Trophoblast cell (in vitro differentiated cells and primary cell): ENCODE data around the gene PSG6.
"Not testable (repeated sequence)": the region's sequence is repeated elsewhere in the genome, so short reads cannot be mapped to it uniquely, and the experiment has no call there.

ENCODE experiments used
- DNase-seq, 2 donors: peaks; one replicate each; pipeline ENCODE4 v3.0.0-alpha.2; 2016
- H2AFZ ChIP-seq: 2 replicates; pipeline ENCODE4 v1.6.1; 2013; ENCODE audit warnings: low read length, moderate library complexity, mild to moderate bottlenecking; ENCODE audit not compliant: insufficient read depth, poor library complexity
- H2AK5ac ChIP-seq: 2 replicates; pipeline ENCODE4 v1.6.1; 2013; ENCODE audit warnings: mild to moderate bottlenecking, low read length
- H2BK120ac ChIP-seq: 2 replicates; pipeline ENCODE4 v1.6.1; 2013; ENCODE audit warnings: low read length, mild to moderate bottlenecking, moderate library complexity; ENCODE audit not compliant: insufficient read depth, poor library complexity
- H2BK12ac ChIP-seq: 2 replicates; pipeline ENCODE4 v1.6.1; 2013; ENCODE audit warnings: mild to moderate bottlenecking, low read length, moderate library complexity
- H2BK5ac ChIP-seq: 2 replicates; pipeline ENCODE4 v1.6.1; 2013; ENCODE audit warnings: low read length, low read depth, moderate library complexity, mild to moderate bottlenecking; ENCODE audit not compliant: poor library complexity
- H3K14ac ChIP-seq: 2 replicates; pipeline ENCODE4 v1.6.1; 2013; ENCODE audit warnings: mild to moderate bottlenecking, low read length
- H3K18ac ChIP-seq: 2 replicates; pipeline ENCODE4 v1.6.1; 2013; ENCODE audit warnings: mild to moderate bottlenecking, low read length
- H3K23ac ChIP-seq: 2 replicates; pipeline ENCODE4 v1.6.1; 2013; ENCODE audit warnings: low read length
- H3K27ac ChIP-seq: 2 replicates; pipeline ENCODE4 v1.5.1; 2013; ENCODE audit warnings: low read depth, mild to moderate bottlenecking, inconsistent platforms, low read length, moderate library complexity
- H3K27me3 ChIP-seq: 2 replicates; pipeline ENCODE4 v1.6.1; 2013; ENCODE audit warnings: inconsistent platforms, mild to moderate bottlenecking, low read length, moderate library complexity; ENCODE audit not compliant: insufficient read depth
- H3K36me3 ChIP-seq, 2 experiments: 1 replicate in 1 of 2; 2 replicates in 1 of 2; pipeline ENCODE4 v1.6.1; 2013; ENCODE audit warnings: low read length in 2 of 2, mild to moderate bottlenecking in 2 of 2, moderate library complexity in 1 of 2; ENCODE audit not compliant: insufficient read depth in 2 of 2, control insufficient read depth in 1 of 2
- H3K4ac ChIP-seq: 2 replicates; pipeline ENCODE4 v1.6.1; 2013; ENCODE audit warnings: low read depth, mild to moderate bottlenecking, low read length, moderate library complexity
- H3K4me1 ChIP-seq, 2 experiments: 1 replicate in 1 of 2; 2 replicates in 1 of 2; pipeline ENCODE4 v1.6.1; 2013; ENCODE audit warnings: low read length in 2 of 2, mild to moderate bottlenecking in 2 of 2, moderate library complexity in 1 of 2; ENCODE audit not compliant: insufficient read depth in 2 of 2, control insufficient read depth in 1 of 2
- H3K4me2 ChIP-seq: 2 replicates; pipeline ENCODE4 v1.6.1; 2013; ENCODE audit warnings: inconsistent platforms, mild to moderate bottlenecking, low read length, moderate library complexity
- H3K4me3 ChIP-seq: 2 replicates; pipeline ENCODE4 v1.5.1; 2013; ENCODE audit warnings: mild to moderate bottlenecking, low read depth, low read length, inconsistent platforms
- H3K79me1 ChIP-seq: one replicate; pipeline ENCODE4 v1.6.1; 2013; ENCODE audit warnings: low read length
- H3K79me2 ChIP-seq: 2 replicates; pipeline ENCODE4 v1.6.1; 2013; ENCODE audit warnings: low read length, mild to moderate bottlenecking; ENCODE audit not compliant: control insufficient read depth, insufficient read depth, poor library complexity
- H3K9ac ChIP-seq: 2 replicates; pipeline ENCODE4 v1.6.1; 2013; ENCODE audit warnings: mild to moderate bottlenecking, low read length
- H3K9me3 ChIP-seq: 2 replicates; pipeline ENCODE4 v1.6.1; 2013; ENCODE audit warnings: low read depth, mild to moderate bottlenecking, control low read depth, inconsistent platforms, low read length; ENCODE audit not compliant: insufficient read depth
- H4K12ac ChIP-seq: 2 replicates; pipeline ENCODE4 v1.6.1; 2013; ENCODE audit warnings: low read depth, mild to moderate bottlenecking, low read length, moderate library complexity
- H4K8ac ChIP-seq: 2 replicates; pipeline ENCODE4 v1.6.1; 2013; ENCODE audit warnings: low read depth, mild to moderate bottlenecking, low read length, moderate library complexity
- H4K91ac ChIP-seq: one replicate; pipeline ENCODE4 v1.6.1; 2013; ENCODE audit warnings: low read depth, mild to moderate bottlenecking, low read length, moderate library complexity
- WGBS: extraction: QIAGEN DNeasy Blood & Tissue Kit; methylation state at CpG from one replicate; pipeline ENCODE4 v1.1.7; 2013; ENCODE audit warnings: missing lambda C conversion rate; ENCODE audit not compliant: insufficient read length, insufficient coverage; ENCODE audit errors: extremely low coverage; 5-methylcytosine and 5-hydroxymethylcytosine counted together

Gene PSG6

GRCh38 chr19:42875881-42876280, 41.8 kb downstream of the PSG6 start:
- H3K23ac ChIP-seq, H3K4me3 ChIP-seq, H3K4ac ChIP-seq, H3K9ac ChIP-seq, H2BK12ac ChIP-seq, H3K4me2 ChIP-seq, H3K27ac ChIP-seq, H2BK120ac ChIP-seq, H3K4me1 ChIP-seq, DNase-seq, H3K36me3 ChIP-seq, H3K27me3 ChIP-seq, H2AFZ ChIP-seq, H3K79me2 ChIP-seq, H4K8ac ChIP-seq, H2AK5ac ChIP-seq, H3K79me1 ChIP-seq, H3K18ac ChIP-seq, H3K14ac ChIP-seq, H4K12ac ChIP-seq, H4K91ac ChIP-seq, H2BK5ac ChIP-seq: not testable (repeated sequence)
- peaks cover 32% of the 10 kb centered on the region for H3K9me3 ChIP-seq
- no CpG with 5 or more reads among the region's 1 CpG for WGBS

GRCh38 chr19:42874901-42875813, 42.5 kb downstream of the PSG6 start:
- H3K18ac ChIP-seq, H3K4me2 ChIP-seq, H4K12ac ChIP-seq, H2BK5ac ChIP-seq, H3K27ac ChIP-seq, H3K27me3 ChIP-seq, H2AFZ ChIP-seq, H2BK120ac ChIP-seq, H3K9ac ChIP-seq, H3K23ac ChIP-seq, H3K4me3 ChIP-seq, H3K36me3 ChIP-seq, H2AK5ac ChIP-seq, H4K91ac ChIP-seq, H3K14ac ChIP-seq, H3K79me1 ChIP-seq, H4K8ac ChIP-seq, H2BK12ac ChIP-seq, H3K4me1 ChIP-seq, H3K4ac ChIP-seq, H3K79me2 ChIP-seq: not testable (repeated sequence)
- H3K9me3 ChIP-seq = peaks cover 27% of the 10 kb centered on the region
- peak; percentile 52 to 72 for DNase-seq
- no CpG with 5 or more reads among the region's 4 CpGs for WGBS

- peak in 1 of 2 donors; percentile 35 for DNase-seq
- H2BK12ac ChIP-seq, H2AFZ ChIP-seq, H3K4me3 ChIP-seq, H3K4me1 ChIP-seq, H2AK5ac ChIP-seq, H3K27ac ChIP-seq, H3K23ac ChIP-seq, H3K14ac ChIP-seq, H3K79me1 ChIP-seq, H4K91ac ChIP-seq, H3K4ac ChIP-seq, H3K9ac ChIP-seq, H3K27me3 ChIP-seq, H4K8ac ChIP-seq, H2BK5ac ChIP-seq, H3K18ac ChIP-seq, H3K4me2 ChIP-seq, H3K79me2 ChIP-seq, H4K12ac ChIP-seq, H3K36me3 ChIP-seq, H2BK120ac ChIP-seq: not testable (repeated sequence)
- H3K9me3 ChIP-seq = peaks cover 19% of the 10 kb centered on the region
- WGBS = no CpG with 5 or more reads among the region's 3 CpGs
Observed at GRCh38 chr19:42874136-42874535, 43.6 kb downstream of the PSG6 start.

GRCh38 chr19:42872608-42873007, 45.1 kb downstream of the PSG6 start:
- no peak overlapping the region for H3K4me3 ChIP-seq

More at GRCh38 chr19:42872608-42873007, 45.1 kb downstream of the PSG6 start:
- no peaks in the 10 kb centered on the region for H3K27me3 ChIP-seq
- H3K36me3 ChIP-seq = no peaks in the 10 kb centered on the region
- no peak overlapping the region for H4K91ac ChIP-seq
- H3K4ac ChIP-seq = no peak overlapping the region
- H3K4me1 ChIP-seq = no peaks in the 10 kb centered on the region
- H4K8ac ChIP-seq = no peak overlapping the region
- no peak overlapping the region for H3K4me2 ChIP-seq
- H3K79me2 ChIP-seq = no peaks in the 10 kb centered on the region
- no peak overlapping the region for H3K23ac ChIP-seq
- no peak overlapping the region for H3K27ac ChIP-seq
- no peak overlapping the region for H3K14ac ChIP-seq
- no CpG with 5 or more reads among the region's 3 CpGs for WGBS
- H3K9me3 ChIP-seq = peaks cover 19% of the 10 kb centered on the region
- no peak overlapping the region for H3K18ac ChIP-seq
- H2BK5ac ChIP-seq = no peak overlapping the region
- H3K79me1 ChIP-seq = no peaks in the 10 kb centered on the region
- H4K12ac ChIP-seq = no peak overlapping the region
- H2AK5ac ChIP-seq = no peak overlapping the region
- no peak overlapping the region for H2AFZ ChIP-seq
- no peak overlapping the region for H2BK12ac ChIP-seq
- no peak overlapping the region for H3K9ac ChIP-seq
- no peak overlapping the region for H2BK120ac ChIP-seq
- DNase-seq = peak in 1 of 2 donors; percentile 6
